H9 (cell line): ENCODE results near the gene ZBTB8A. TPM values are rescaled to one million over a fixed set of nuclear protein-coding genes. Genes with fewer than 3 reads are reported as not detected.

Experiments used
- DNase-seq: peaks from one replicate; pipeline ENCODE4 v3.0.0-alpha.2; 2017
- H2AFZ ChIP-seq: one replicate; pipeline ENCODE4 v1.6.1; 2013; ENCODE audit warnings: mild to moderate bottlenecking, low read length, control low read depth, moderate library complexity
- H2AK5ac ChIP-seq: 2 replicates; pipeline ENCODE4 v1.6.1; 2013; ENCODE audit warnings: low read length, control low read depth, mixed read lengths; ENCODE audit not compliant: insufficient read length
- H2BK120ac ChIP-seq: one replicate; pipeline ENCODE4 v1.6.1; 2013; ENCODE audit warnings: low read depth, mild to moderate bottlenecking, low read length, control low read depth, inconsistent platforms; ENCODE audit not compliant: poor library complexity, severe bottlenecking
- H2BK12ac ChIP-seq: 2 replicates; pipeline ENCODE4 v1.6.1; 2013; ENCODE audit warnings: low read length, control low read depth, mixed read lengths, low read depth; ENCODE audit not compliant: insufficient read length
- H2BK15ac ChIP-seq: 2 replicates; pipeline ENCODE4 v1.6.1; 2013; ENCODE audit warnings: low read depth, low read length, control low read depth
- H2BK20ac ChIP-seq: one replicate; pipeline ENCODE4 v1.6.1; 2013; ENCODE audit warnings: low read depth, mild to moderate bottlenecking, low read length, control low read depth, inconsistent platforms; ENCODE audit not compliant: poor library complexity, severe bottlenecking
- H2BK5ac ChIP-seq: 2 replicates; pipeline ENCODE4 v1.6.1; 2013; ENCODE audit warnings: low read length, control low read depth, mixed read lengths; ENCODE audit not compliant: insufficient read length
- H3K14ac ChIP-seq: 2 replicates; pipeline ENCODE4 v1.6.1; 2013; ENCODE audit warnings: low read length, control low read depth; ENCODE audit not compliant: insufficient read depth
- H3K18ac ChIP-seq: 2 replicates; pipeline ENCODE4 v1.6.1; 2013; ENCODE audit warnings: low read depth, mild to moderate bottlenecking, mixed read lengths, low read length, control low read depth; ENCODE audit not compliant: insufficient read length
- H3K23ac ChIP-seq: 2 replicates; pipeline ENCODE4 v1.6.1; 2013; ENCODE audit warnings: low read length, control low read depth, mixed read lengths, low read depth; ENCODE audit not compliant: insufficient read length
- H3K23me2 ChIP-seq: 2 replicates; pipeline ENCODE4 v1.6.1; 2013; ENCODE audit warnings: low read depth, mild to moderate bottlenecking, mixed read lengths, low read length, control low read depth; ENCODE audit not compliant: insufficient read length, poor library complexity, severe bottlenecking
- H3K27ac ChIP-seq: 2 replicates; pipeline ENCODE4 v1.5.1; 2013; ENCODE audit warnings: low read length, control low read depth, mixed read lengths, low read depth; ENCODE audit not compliant: insufficient read length
- H3K27me3 ChIP-seq: 2 replicates; pipeline ENCODE4 v1.6.1; 2013; ENCODE audit warnings: low read length, control low read depth, inconsistent platforms; ENCODE audit not compliant: insufficient read depth
- H3K4ac ChIP-seq: 2 replicates; pipeline ENCODE4 v1.6.1; 2013; ENCODE audit warnings: low read depth, mild to moderate bottlenecking, control low read depth, inconsistent platforms, low read length, moderate library complexity
- H3K4me1 ChIP-seq: 2 replicates; pipeline ENCODE4 v1.6.1; 2013; ENCODE audit warnings: low read length, control low read depth, inconsistent platforms; ENCODE audit not compliant: insufficient read depth
- H3K4me2 ChIP-seq: 2 replicates; pipeline ENCODE4 v1.6.1; 2013; ENCODE audit warnings: low read length, control low read depth, mixed read lengths; ENCODE audit not compliant: insufficient read length, insufficient read depth
- H3K56ac ChIP-seq: 2 replicates; pipeline ENCODE4 v1.6.1; 2013; ENCODE audit warnings: low read depth, mild to moderate bottlenecking, mixed read lengths, low read length, control low read depth; ENCODE audit not compliant: insufficient read length
- H3K79me1 ChIP-seq: 2 replicates; pipeline ENCODE4 v1.6.1; 2013; ENCODE audit warnings: low read depth, mild to moderate bottlenecking, moderate library complexity, low read length, control low read depth, inconsistent platforms; ENCODE audit not compliant: insufficient read depth, poor library complexity, severe bottlenecking
- H3K79me2 ChIP-seq: 2 replicates; pipeline ENCODE4 v1.6.1; 2013; ENCODE audit warnings: low read length, control low read depth, inconsistent platforms; ENCODE audit not compliant: insufficient read depth
- H3K9ac ChIP-seq: 2 replicates; pipeline ENCODE4 v1.6.1; 2013; ENCODE audit warnings: low read length, control low read depth, mixed read lengths; ENCODE audit not compliant: insufficient read length; ENCODE audit errors: extremely low read depth
- H3K9me3 ChIP-seq: one replicate; pipeline ENCODE4 v1.6.1; 2013; ENCODE audit warnings: low read depth, low read length, inconsistent platforms; ENCODE audit not compliant: control insufficient read depth
- H3T11ph ChIP-seq: one replicate; pipeline ENCODE4 v1.6.1; 2013; ENCODE audit warnings: mild to moderate bottlenecking, low read length, control low read depth, inconsistent platforms
- H4K20me1 ChIP-seq: one replicate; pipeline ENCODE4 v1.6.1; 2013; ENCODE audit not compliant: control insufficient read depth, insufficient read length, insufficient read depth
- H4K5ac ChIP-seq: 2 replicates; pipeline ENCODE4 v1.6.1; 2013; ENCODE audit warnings: low read depth, mild to moderate bottlenecking, mixed read lengths, low read length, control low read depth; ENCODE audit not compliant: insufficient read length
- H4K8ac ChIP-seq: replicated peaks from 2 replicates; pipeline ENCODE4 v1.6.1; 2013; ENCODE audit warnings: low read length, control low read depth, mixed read lengths, low read depth; ENCODE audit not compliant: insufficient read length
- H4K91ac ChIP-seq: 2 replicates; pipeline ENCODE4 v1.6.1; 2013; ENCODE audit warnings: low read depth, mild to moderate bottlenecking, moderate library complexity, mixed read lengths, low read length, control low read depth; ENCODE audit not compliant: insufficient read length
- H3K27ac Mint-ChIP-seq, 3 experiments: 2 replicates in 2 of 3; 3 replicates in 1 of 3; pipeline ENCODE4 v1.8.0; 2020 to 2021; ENCODE audit warnings: mixed read lengths in 3 of 3, mild to moderate bottlenecking in 1 of 3, moderate library complexity in 1 of 3
- H3K27me3 Mint-ChIP-seq: 2 replicates; pipeline ENCODE4 v1.8.0; 2021; ENCODE audit warnings: low read depth, mild to moderate bottlenecking, moderate library complexity, mixed read lengths
- H3K36me3 Mint-ChIP-seq, 3 experiments: 2 replicates in 2 of 3; 3 replicates in 1 of 3; pipeline ENCODE4 v1.8.0; 2020 to 2021; ENCODE audit warnings: low read depth in 3 of 3, mixed read lengths in 3 of 3; ENCODE audit not compliant: insufficient read depth in 1 of 3
- H3K4me1 Mint-ChIP-seq, 2 experiments: 2 replicates each; pipeline ENCODE4 v1.8.0; 2020; ENCODE audit warnings: mixed read lengths in 2 of 2
- H3K4me3 Mint-ChIP-seq, 2 experiments: 2 replicates in 1 of 2; 3 replicates in 1 of 2; pipeline ENCODE4 v1.8.0; 2020 to 2021; ENCODE audit warnings: mild to moderate bottlenecking in 2 of 2, mixed read lengths in 2 of 2, moderate library complexity in 1 of 2
- H3K9me3 Mint-ChIP-seq, 2 experiments: 2 replicates in 1 of 2; 3 replicates in 1 of 2; pipeline ENCODE4 v1.8.0; 2020; ENCODE audit warnings: mild to moderate bottlenecking in 2 of 2, mixed read lengths in 2 of 2, moderate library complexity in 1 of 2
- CTCF ChIP-seq: fragments of 200-600 bp; sonication (generic); conservative IDR thresholded peaks from 3 replicates; pipeline ENCODE4 v1.8.0; 2021; ENCODE audit warnings: antibody characterized with exemption, mild to moderate bottlenecking
- WGBS: extraction: QIAGEN DNeasy Blood & Tissue Kit; methylation state at CpG from one replicate; pipeline ENCODE4 v1.1.7; 2013; ENCODE audit warnings: missing lambda C conversion rate, low lambda C conversion rate, mixed read lengths; ENCODE audit not compliant: insufficient read length; ENCODE audit errors: extremely low coverage; 5-methylcytosine and 5-hydroxymethylcytosine counted together
- total RNA-seq: library from RNA; stranded (reverse); gene quantifications from 2 replicates; pipeline ENCODE4 v1.2.1, GENCODE V29; 2021

Gene ZBTB8A
- total RNA-seq, 1 experiment from 2014 or later, result 11.3 TPM

DNA sequence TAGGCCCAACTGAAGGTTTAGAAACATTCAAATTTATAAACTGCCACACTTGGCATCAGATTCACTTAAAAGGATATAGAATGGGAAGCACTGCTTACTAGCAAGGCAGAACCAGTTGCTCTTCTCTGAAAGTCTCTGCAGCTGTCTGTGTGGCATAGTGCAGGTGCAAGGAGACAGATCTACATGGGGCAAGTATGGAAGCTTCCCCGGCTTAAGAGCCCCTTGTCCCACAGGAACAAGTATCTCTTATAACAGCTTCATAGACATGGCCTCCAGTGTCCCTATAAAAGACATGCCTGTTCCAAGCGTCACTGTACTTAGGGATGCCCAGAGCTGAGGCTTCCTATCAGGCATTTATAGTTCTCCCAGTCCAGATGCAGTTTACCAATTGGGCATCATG, 47.8 kb upstream of the ZBTB8A start:
- no peak overlapping the region for H4K8ac ChIP-seq
- no peaks in the 10 kb centered on the region for H3K79me2 ChIP-seq
- Mint-ChIP-seq H3K27me3 (no peaks in the 10 kb centered on the region), H3K4me1 (peaks cover 6 to 10% of the 10 kb centered on the region in 2 experiments; a peak in 3 of 4 replicates), H3K4me3 (no peak overlapping the region), H3K9me3 (no peaks in the 10 kb centered on the region), H3K36me3 (peaks cover 0 to 6% (median 5%) of the 10 kb centered on the region in 3 experiments; a peak in 4 of 7 replicates), H3K27ac (no peak overlapping the region)
- H4K5ac ChIP-seq, result no peak overlapping the region
- no peak overlapping the region for H3K4ac ChIP-seq
- no peaks in the 10 kb centered on the region for H3K23me2 ChIP-seq
- no peaks in the 10 kb centered on the region for H3K4me1 ChIP-seq
- no peak overlapping the region for H3K27ac ChIP-seq
- no peak overlapping the region for H3K4me2 ChIP-seq
- TF ChIP-seq CTCF, result no peak
- no peak overlapping the region for H2BK12ac ChIP-seq
- no peak overlapping the region for H3T11ph ChIP-seq
- H2BK5ac ChIP-seq, result no peak overlapping the region
- H3K79me1 ChIP-seq, result no peaks in the 10 kb centered on the region
- no peak for DNase-seq
- H3K23ac ChIP-seq, result no peak overlapping the region
- no peak overlapping the region for H4K91ac ChIP-seq
- H2BK20ac ChIP-seq, result no peak overlapping the region
- no peaks in the 10 kb centered on the region for H3K9me3 ChIP-seq
- no peak overlapping the region for H2BK120ac ChIP-seq
- H3K14ac ChIP-seq, result no peak overlapping the region
- H2BK15ac ChIP-seq, result no peak overlapping the region
- no peak overlapping the region for H3K56ac ChIP-seq
- H3K9ac ChIP-seq, result no peak overlapping the region
- H2AK5ac ChIP-seq, result no peak overlapping the region
- no peaks in the 10 kb centered on the region for H3K27me3 ChIP-seq
- H3K18ac ChIP-seq, result no peak overlapping the region
- WGBS, result no CpG with 5 or more reads among the region's 2 CpGs
- no peaks in the 10 kb centered on the region for H4K20me1 ChIP-seq
- no peak overlapping the region for H2AFZ ChIP-seq
